K562 (cell line): ENCODE results near the gene SLC5A6. TPM values are rescaled to one million over a fixed set of nuclear protein-coding genes. Genes with fewer than 3 reads are reported as not detected.

ENCODE experiments used
- ATAC-seq: fragments of 200-7000 bp; cut with Tn5 transposase; 3 replicates; pipeline ENCODE4 v1.9.1; 2020; ENCODE audit warnings: moderate library complexity
- BruUV-seq: library from RNA; stranded (reverse); fragments of 400-500 nt; replicated peaks from 2 replicates; lab custom pipeline; 2021; lab: Mats Ljungman, UMichigan
- CTCF ChIA-PET: fragments of 300-600 bp; formaldehyde crosslinking; extraction: SDS; loops from one replicate; lab custom pipeline; 2021; ENCODE audit warnings: low intra/inter-chr PET ratio; lab: Yijun Ruan, JAX
- POLR2A ChIA-PET: fragments of 300-600, 350-650 bp; sonication (Branson Sonifier 250); formaldehyde crosslinking; extraction: SDS; loops from one replicate; lab custom pipeline; 2021; ENCODE audit warnings: antibody characterized with exemption, inconsistent platforms; lab: Yijun Ruan, JAX
- DNase-seq, 4 experiments: peaks; one replicate each; pipeline versions ENCODE4 v3.0.0 to v3.0.0-alpha.2; 2011 to 2018; ENCODE audit warnings: low spot score in 3 of 4, mixed read lengths in 3 of 4; ENCODE audit errors: extremely low read depth in 1 of 4
- FAIRE-seq: peaks from 2 replicates; lab custom pipeline; 2011; peaks lifted over from hg19 to GRCh38; lab: Jason Lieb, UNC
- H2AFZ ChIP-seq: 2 replicates; pipeline ENCODE4 v1.6.0; 2011; ENCODE audit warnings: low read depth, low read length, control low read depth, inconsistent platforms
- H3K27ac ChIP-seq: fragments of 200-600 bp; 3 replicates; pipeline ENCODE4 v1.8.0; 2011; ENCODE audit warnings: low read depth, mild to moderate bottlenecking, control low read depth, inconsistent platforms, low read length, moderate library complexity, mixed read lengths; ENCODE audit errors: extremely low read depth
- H3K27me3 ChIP-seq, 2 experiments: fragments of 300-600 bp in 1 of 2; 2 replicates in 1 of 2; 3 replicates in 1 of 2; pipeline versions ENCODE4 v1.6.0 to v1.8.0; 2011; ENCODE audit warnings: inconsistent platforms in 2 of 2, low read length in 2 of 2, mild to moderate bottlenecking in 1 of 2, mixed read lengths in 1 of 2, moderate library complexity in 1 of 2; ENCODE audit not compliant: control insufficient read depth in 2 of 2, insufficient read depth in 2 of 2
- H3K36me3 ChIP-seq: fragments of 300-600 bp; 3 replicates; pipeline ENCODE4 v1.8.0; 2011; ENCODE audit warnings: mild to moderate bottlenecking, low read length, inconsistent platforms; ENCODE audit not compliant: control insufficient read depth, insufficient read depth
- H3K4me1 ChIP-seq, 2 experiments: fragments of 200-600 bp in 1 of 2; replicated peaks in 1 of 2; 2 replicates in 1 of 2; 3 replicates in 1 of 2; pipeline versions ENCODE4 v1.5.1 to v1.8.0; 2011; ENCODE audit warnings: inconsistent platforms in 2 of 2, low read length in 2 of 2, mild to moderate bottlenecking in 1 of 2, mixed read lengths in 1 of 2, moderate library complexity in 1 of 2; ENCODE audit not compliant: control insufficient read depth in 2 of 2, insufficient read depth in 2 of 2
- H3K4me2 ChIP-seq: 2 replicates; pipeline ENCODE4 v1.6.1; 2011; ENCODE audit warnings: low read length, control low read depth, inconsistent platforms, mixed read lengths; ENCODE audit not compliant: insufficient read depth
- H3K4me3 ChIP-seq: fragments of 200-600 bp; sonication (generic), shearing (Covaris generic); 2 replicates; pipeline ENCODE4 v1.5.1; 2016; ENCODE audit warnings: control low read depth, inconsistent platforms
- H3K79me2 ChIP-seq: fragments of 200-600 bp; 3 replicates; pipeline ENCODE4 v1.8.0; 2011; ENCODE audit warnings: low read length, inconsistent platforms; ENCODE audit not compliant: control insufficient read depth, insufficient read depth
- H3K9ac ChIP-seq, 2 experiments: 2 replicates each; pipeline versions ENCODE4 v1.6.0 to v1.6.1; 2011; ENCODE audit warnings: low read depth in 2 of 2, low read length in 2 of 2, control low read depth in 1 of 2, inconsistent platforms in 1 of 2, mild to moderate bottlenecking in 1 of 2, mixed read lengths in 1 of 2; ENCODE audit not compliant: insufficient read depth in 1 of 2
- H3K9me1 ChIP-seq: one replicate; pipeline ENCODE4 v1.6.0; 2011; ENCODE audit warnings: inconsistent platforms, mild to moderate bottlenecking, low read length, moderate library complexity; ENCODE audit not compliant: control insufficient read depth, insufficient read depth
- H3K9me3 ChIP-seq: replicated peaks from 2 replicates; pipeline ENCODE4 v1.5.1; 2011; ENCODE audit warnings: low read depth, low read length, inconsistent platforms; ENCODE audit not compliant: control insufficient read depth, insufficient read depth
- H4K20me1 ChIP-seq: replicated peaks from 2 replicates; pipeline ENCODE4 v1.6.1; 2011; ENCODE audit warnings: low read length, inconsistent platforms, mixed read lengths; ENCODE audit not compliant: control insufficient read depth, insufficient read depth
- CAMTA2 ChIP-seq: fragments of 250-450 bp; sonication (Bioruptor Pico); conservative IDR thresholded peaks from 2 replicates; pipeline ENCODE4 v1.5.1; 2022
- CGGBP1 ChIP-seq: fragments of 250-450 bp; sonication (Bioruptor Pico); IDR thresholded peaks from 2 replicates; pipeline ENCODE4 v1.9.0; 2021; ENCODE audit warnings: mild to moderate bottlenecking
- EGR1 ChIP-seq: fragments of 450-650 bp; conservative IDR thresholded peaks from 2 replicates; pipeline ENCODE4 v1.6.1; 2017; ENCODE audit warnings: mild to moderate bottlenecking
- KLF1 ChIP-seq: fragments of 450-650 bp; IDR thresholded peaks from 2 replicates; pipeline ENCODE4 v1.6.1; 2016; ENCODE audit warnings: missing genetic modification characterization, missing compliant biosample characterization
- MTA3 ChIP-seq: fragments of 450-650 bp; formaldehyde crosslinking; IDR thresholded peaks from 2 replicates; pipeline ENCODE4 v1.6.1; 2017; ENCODE audit warnings: mild to moderate bottlenecking, borderline replicate concordance
- TCF7L2 ChIP-seq: fragments of 150-350 bp; IDR thresholded peaks from 2 replicates; pipeline ENCODE4 v1.6.1; 2016; ENCODE audit warnings: low read depth, mild to moderate bottlenecking, low read length, moderate library complexity
- ZNF699 ChIP-seq: fragments of 250-450 bp; sonication (Bioruptor Pico); IDR thresholded peaks from 2 replicates; pipeline ENCODE4 v1.8.0; 2021; ENCODE audit warnings: mild to moderate bottlenecking, moderate library complexity; ENCODE audit not compliant: insufficient replicate concordance
- ZNF785 ChIP-seq: fragments of 250-450 bp; sonication (Bioruptor Pico); IDR thresholded peaks from 2 replicates; pipeline ENCODE4 v1.4.0; 2020; ENCODE audit warnings: mild to moderate bottlenecking
- WGBS: fragments of 100-300 bp; shearing (Covaris generic); methylation state at CpG from one replicate; pipeline ENCODE4 v1.1.6; 2016; ENCODE audit warnings: low coverage, mixed read lengths; ENCODE audit not compliant: insufficient coverage; ENCODE audit errors: missing lambda C conversion rate; 5-methylcytosine and 5-hydroxymethylcytosine counted together
- in situ Hi-C: fragments of 300-500 bp; cut with MboI; formaldehyde crosslinking; loops from 4 replicates; pipeline ENCODE4 v1.15.0; 2018; ENCODE audit warnings: inconsistent platforms, mixed read lengths
- intact Hi-C: fragments of 100-400 bp; cut with micrococcal nuclease; formaldehyde crosslinking; loops from 2 replicates; pipeline ENCODE4 v1.14.2; 2022
- polyA plus RNA-seq, 8 experiments: library from polyadenylated mRNA; depleted of rRNA in 4 of 8; stranded (reverse) in 5 of 8; unstranded in 3 of 8; fragments of >200 nt; fragmentation: Nextera tagmentation in 2 of 8; fragmentation: Illumina TruSeq in 1 of 8; extraction: Ambion mirVana in 2 of 8; extraction: Trizol in 1 of 8; gene quantifications; 2 replicates each; pipeline versions ENCODE4 v1.2.1 to v1.2.3, GENCODE V29; 2011 to 2014; ENCODE audit warnings: inconsistent platforms in 1 of 8, missing spikeins in 1 of 8
- total RNA-seq, 7 experiments: library from RNA; depleted of rRNA in 6 of 7; stranded (reverse); fragments of >200 nt in 6 of 7; fragmentation: Illumina TruSeq in 2 of 7; extraction: Trizol in 2 of 7; gene quantifications; 2 replicates each; pipeline versions ENCODE4 v1.2.1 to v1.2.3, GENCODE V29; 2011 to 2021; ENCODE audit warnings: low replicate concordance in 1 of 7

SLC5A6 gene
- total and polyA plus RNA-seq, 9 of the 15 experiments (the other 6 are each of a cell fraction or from before 2014, with no cell fraction given), result 32.6 to 137 (median 107) TPM

DNA sequence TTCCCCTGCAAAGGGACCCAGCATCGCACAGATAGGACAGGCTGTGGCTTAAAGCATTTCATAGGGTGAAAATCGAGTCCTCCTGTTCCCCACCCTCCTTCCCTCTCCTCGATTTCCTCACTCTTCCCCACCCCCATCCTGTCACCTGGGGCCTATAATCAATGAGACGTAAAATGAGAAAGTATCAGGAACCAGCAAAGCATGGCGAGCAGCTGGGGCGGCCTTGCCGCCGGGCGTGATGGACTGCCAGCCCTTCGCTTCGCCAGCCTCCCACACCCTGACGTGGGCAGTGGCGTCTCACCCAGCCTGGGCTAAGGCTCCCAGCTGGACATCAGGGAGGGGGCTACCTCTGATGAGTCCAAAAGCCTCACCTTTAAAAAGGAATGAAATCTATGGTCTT is 39.7 kb upstream of the SLC5A6 start:
- H3K36me3 ChIP-seq, result no peaks in the 10 kb centered on the region
- H3K4me3 ChIP-seq, result no peak overlapping the region
- no peaks in the 10 kb centered on the region for H3K9me3 ChIP-seq
- WGBS, result 63% methylated on average over 10 of the region's 13 CpGs
- H3K4me2 ChIP-seq, result no peak overlapping the region
- no peak for TF ChIP-seq TCF7L2
- TF ChIP-seq CGGBP1 (CRISPR knock-in tag), result no peak
- TF ChIP-seq MTA3, result no peak
- no peak for TF ChIP-seq CAMTA2
- no peak for TF ChIP-seq EGR1
- TF ChIP-seq ZNF699, result no peak
- TF ChIP-seq ZNF785, result no peak
- no peak for TF ChIP-seq KLF1 (tag)
- TF ChIP-seq, all 486 proteins: peak for 0
- ATAC-seq (no peak), FAIRE-seq (no peak), DNase-seq (no peak)
- H2AFZ ChIP-seq, result no peak overlapping the region
- POLR2A ChIA-PET, result interaction anchor here (0.6 to 1.0 kb wide), 2 partner anchors 16 to 534 kb away, joined by 3 read pairs; no protein-coding TSS in a partner anchor
- CTCF ChIA-PET, result interaction anchor here (0.9 kb wide), 1 partner anchor 51 kb away, joined by 7 read pairs; no protein-coding TSS in a partner anchor
- peaks cover 0 to 6% of the 10 kb centered on the region in 2 experiments; a peak in 1 of 5 replicates for H3K27me3 ChIP-seq
- H3K4me1 ChIP-seq, result peaks cover 15 to 30% of the 10 kb centered on the region in 2 experiments
- no peaks in the 10 kb centered on the region for H3K79me2 ChIP-seq
- H4K20me1 ChIP-seq, result no peaks in the 10 kb centered on the region; the same call in 1 of the 2 replicates
- in situ Hi-C loops (no loop called here), intact Hi-C loops (no loop called here)
- H3K9me1 ChIP-seq, result no peaks in the 10 kb centered on the region
- BruUV-seq, result no TSS peak
- no peak overlapping the region for H3K27ac ChIP-seq
- no peak overlapping the region for H3K9ac ChIP-seq
